Activated CD4-positive, alpha-beta T cell treated with anti-CD3 and anti-CD28 coated beads, Interleukin-2, Interleukin-6, amounts not matched to agents 100 ng/mL and 50 ng/mL, durations not matched to agents 16 hours and 8 hours (primary cell): ENCODE data around the gene ADGRB2.

Source experiments
- DNase-seq: peaks from one replicate; pipeline ENCODE4 v3.0.0-alpha.2; 2020

The ADGRB2 gene

GRCh38 chr1:31761883-31762282, 2.3 kb downstream of the ADGRB2 start:
- DNase-seq, result no peak

GRCh38 chr1:31760471-31761470, 3.4 kb downstream of the ADGRB2 start:
- peak; percentile 54 for DNase-seq

GRCh38 chr1:31759298-31760023, 4.7 kb downstream of the ADGRB2 start:
- DNase-seq, result no peak

- DNase-seq, result no peak
These were observed 5.3 kb downstream of the ADGRB2 start for GRCh38 chr1:31758823-31759222.

- DNase-seq, result no peak
These were observed 6.2 kb downstream of the ADGRB2 start for GRCh38 chr1:31757989-31758388.

- no peak for DNase-seq
These were observed 6.9 kb downstream of the ADGRB2 start for GRCh38 chr1:31757204-31757679.

- DNase-seq, result no peak
These were observed 7.6 kb downstream of the ADGRB2 start for GRCh38 chr1:31756578-31756977.

GRCh38 chr1:31755850-31756492, 8.2 kb downstream of the ADGRB2 start:
- no peak for DNase-seq

- DNase-seq, result no peak
These were observed 8.9 kb downstream of the ADGRB2 start for GRCh38 chr1:31755197-31755611.

- DNase-seq, result no peak
These were observed 9.7 kb downstream of the ADGRB2 start for GRCh38 chr1:31754397-31754796.

GRCh38 chr1:31753707-31754349, 10.3 kb downstream of the ADGRB2 start:
- no peak for DNase-seq

- DNase-seq, result no peak
These were observed 11.1 kb downstream of the ADGRB2 start for GRCh38 chr1:31752952-31753475.

GRCh38 chr1:31752258-31752657, 11.9 kb downstream of the ADGRB2 start:
- DNase-seq, result no peak

GRCh38 chr1:31751822-31752241, 12.3 kb downstream of the ADGRB2 start:
- DNase-seq, result no peak

- DNase-seq, result no peak
These were observed 13.2 kb downstream of the ADGRB2 start for GRCh38 chr1:31750858-31751510.

GRCh38 chr1:31749785-31750735, 14.1 kb downstream of the ADGRB2 start:
- DNase-seq, result no peak

GRCh38 chr1:31748365-31748764, 15.8 kb downstream of the ADGRB2 start:
- no peak for DNase-seq

GRCh38 chr1:31747304-31747703, 16.8 kb downstream of the ADGRB2 start:
- no peak for DNase-seq

GRCh38 chr1:31746687-31747086, 17.5 kb downstream of the ADGRB2 start:
- no peak for DNase-seq

- DNase-seq, result no peak
These were observed 18.0 kb downstream of the ADGRB2 start for GRCh38 chr1:31745946-31746670.
